22Rv1 (cell line): Measurements from ENCODE around the gene SLC35E3.

Source experiments
- ZFX ChIP-seq: fragments of 450-650 bp; IDR thresholded peaks from 2 replicates; pipeline ENCODE4 v1.6.1; 2017; ENCODE audit warnings: antibody characterized with exemption, borderline replicate concordance
- TF ChIP-seq, protein P1 (sequence below): fragments of 450-650 bp; IDR thresholded peaks from 2 replicates; pipeline ENCODE4 v1.5.1; 2017; ENCODE audit warnings: mild to moderate bottlenecking

DNA sequence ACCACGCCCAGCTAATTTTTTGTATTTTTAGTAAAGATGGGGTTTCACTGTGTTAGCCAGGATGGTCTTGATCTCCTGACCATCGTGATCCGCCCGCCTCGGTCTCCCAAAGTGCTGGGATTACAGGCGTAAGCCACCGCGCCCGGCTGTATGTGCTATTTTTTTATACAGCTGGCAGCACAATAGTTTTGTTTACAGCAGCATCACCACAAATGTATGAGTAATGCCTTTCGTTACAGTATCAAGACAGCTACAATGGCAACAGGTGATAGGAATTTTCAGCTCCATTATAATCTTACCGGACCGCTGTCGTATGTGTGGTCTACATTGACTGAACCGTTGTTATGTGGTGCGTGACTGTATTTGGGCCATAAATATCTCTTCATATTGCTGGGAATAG is 50.4 kb downstream of the SLC35E3 start:
- TF ChIP-seq, protein P1, sequence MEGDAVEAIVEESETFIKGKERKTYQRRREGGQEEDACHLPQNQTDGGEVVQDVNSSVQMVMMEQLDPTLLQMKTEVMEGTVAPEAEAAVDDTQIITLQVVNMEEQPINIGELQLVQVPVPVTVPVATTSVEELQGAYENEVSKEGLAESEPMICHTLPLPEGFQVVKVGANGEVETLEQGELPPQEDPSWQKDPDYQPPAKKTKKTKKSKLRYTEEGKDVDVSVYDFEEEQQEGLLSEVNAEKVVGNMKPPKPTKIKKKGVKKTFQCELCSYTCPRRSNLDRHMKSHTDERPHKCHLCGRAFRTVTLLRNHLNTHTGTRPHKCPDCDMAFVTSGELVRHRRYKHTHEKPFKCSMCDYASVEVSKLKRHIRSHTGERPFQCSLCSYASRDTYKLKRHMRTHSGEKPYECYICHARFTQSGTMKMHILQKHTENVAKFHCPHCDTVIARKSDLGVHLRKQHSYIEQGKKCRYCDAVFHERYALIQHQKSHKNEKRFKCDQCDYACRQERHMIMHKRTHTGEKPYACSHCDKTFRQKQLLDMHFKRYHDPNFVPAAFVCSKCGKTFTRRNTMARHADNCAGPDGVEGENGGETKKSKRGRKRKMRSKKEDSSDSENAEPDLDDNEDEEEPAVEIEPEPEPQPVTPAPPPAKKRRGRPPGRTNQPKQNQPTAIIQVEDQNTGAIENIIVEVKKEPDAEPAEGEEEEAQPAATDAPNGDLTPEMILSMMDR = no peak
- TF ChIP-seq ZFX = no peak
